Right kidney (tissue), 1 donor: ENCODE measurements around the gene ANKRD35.
A peak's percentile ranks its signal among the peaks of the same experiment; 100 is the strongest.
"Not testable (repeated sequence)": the region's sequence is repeated elsewhere in the genome, so short reads cannot be mapped to it uniquely, and the experiment has no call there.

ENCODE experiments used
- DNase-seq: peaks from one replicate; pipeline ENCODE4 v3.0.0-alpha.2; 2016

The ANKRD35 gene

DNA sequence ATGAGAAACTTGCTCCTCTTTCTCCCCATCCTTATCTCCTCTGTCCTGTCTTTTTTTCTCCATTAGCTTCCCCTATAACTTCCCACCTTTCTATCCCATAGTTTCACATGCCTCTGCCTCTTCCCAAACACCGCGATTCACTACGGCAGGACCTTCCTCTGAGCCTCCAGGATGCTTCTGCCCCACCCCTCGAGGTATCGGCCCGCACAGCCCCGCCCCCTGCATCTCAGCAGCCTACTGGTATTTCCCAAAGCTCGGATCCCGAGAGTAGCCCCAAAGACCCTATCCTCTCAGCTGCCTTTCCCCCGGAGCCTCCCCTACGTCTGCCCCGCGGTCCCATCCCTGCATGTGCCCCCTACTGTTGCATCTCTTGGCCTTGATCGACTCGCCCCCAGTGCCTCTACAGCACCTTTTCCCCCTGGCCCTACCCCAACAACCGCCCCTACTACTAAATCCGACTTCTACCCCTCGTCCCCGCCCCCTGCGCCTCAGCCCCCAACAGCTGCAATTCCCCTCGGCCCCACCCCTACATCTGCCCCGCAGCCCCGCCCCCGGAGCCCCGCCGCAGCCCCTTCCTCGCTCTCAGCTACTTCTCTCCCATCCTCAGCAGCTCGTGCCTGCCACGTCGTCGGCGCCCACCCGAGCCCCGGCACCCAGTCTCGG is 27.3 kb downstream of the ANKRD35 start:
- peak; percentile 44 for DNase-seq

DNA sequence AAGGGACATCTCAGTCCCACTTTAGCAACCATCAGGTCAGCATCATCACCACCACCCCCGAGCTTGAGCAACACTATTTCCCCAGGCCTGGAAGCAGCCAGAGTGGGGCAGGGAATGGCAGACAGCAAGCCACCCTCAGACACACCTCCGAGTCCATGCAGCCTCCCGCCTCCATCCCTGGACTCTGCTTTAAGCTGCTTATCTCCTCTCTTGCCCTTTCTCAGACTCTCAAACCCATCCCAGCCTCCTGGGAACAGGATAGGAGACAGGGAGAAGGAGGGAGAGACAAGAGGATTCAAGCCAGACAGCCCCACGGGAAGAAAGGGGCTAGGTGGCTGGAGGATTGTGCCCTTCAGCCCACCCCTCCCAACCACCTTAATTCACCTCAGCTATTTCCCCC is 28.5 kb downstream of the ANKRD35 start:
- DNase-seq, result no peak

GRCh38 chr1:145855426-145855948 is 30.2 kb downstream of the ANKRD35 start:
- no peak for DNase-seq

- DNase-seq, result no peak
Observed at GRCh38 chr1:145849356-145850160, 36.1 kb downstream of the ANKRD35 start.

DNA sequence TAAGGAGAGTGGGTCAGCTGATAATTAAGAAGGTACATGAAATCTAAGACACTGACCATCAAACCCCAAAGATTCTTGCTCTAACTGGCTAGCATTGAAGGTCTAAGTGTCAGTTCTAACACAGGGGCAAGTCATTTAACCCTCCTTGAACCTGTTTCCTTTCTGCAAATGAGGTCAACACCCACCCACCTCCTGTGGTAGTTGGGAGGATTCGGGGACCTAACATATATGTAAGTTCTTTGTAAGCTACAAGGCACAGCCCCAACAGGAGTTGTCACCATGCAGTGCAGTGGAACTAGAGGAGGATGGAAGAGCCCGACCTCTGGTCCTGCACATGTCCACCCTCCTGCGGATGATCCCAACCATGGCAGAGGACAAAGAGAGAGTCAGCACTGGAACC is 37.8 kb downstream of the ANKRD35 start:
- DNase-seq, result no peak

- no peak for DNase-seq
Observed at GRCh38 chr1:145846201-145846612, 39.5 kb downstream of the ANKRD35 start.

- peak; percentile 90 for DNase-seq
Observed at GRCh38 chr1:145845514-145846161, 40.0 kb downstream of the ANKRD35 start, which contains the start of gene NUDT17. TSS of gene NUDT17 (plus strand) at chr1:145845630. CDS start at chr1:145845641, 11 bp downstream.

DNA sequence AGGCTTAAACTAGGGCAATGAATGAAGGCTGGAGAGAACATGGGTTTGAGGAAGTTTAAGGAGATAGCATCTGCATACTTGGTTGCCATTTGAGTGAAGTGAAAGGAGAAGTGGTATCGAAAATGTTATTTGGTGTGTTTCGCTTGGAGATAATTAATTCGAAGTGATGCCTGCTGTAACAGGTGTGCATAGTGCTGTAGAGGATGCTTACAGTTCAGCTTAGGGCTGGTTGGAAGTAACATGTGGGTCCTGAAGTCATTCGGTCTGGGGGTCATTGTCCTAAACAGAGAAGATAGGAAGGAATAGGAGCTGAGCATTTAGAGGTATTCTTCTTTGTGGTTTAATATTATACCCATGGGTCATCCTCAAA is 40.5 kb downstream of the ANKRD35 start:
- DNase-seq, result no peak

- no peak for DNase-seq
Observed at GRCh38 chr1:145843031-145843430, 42.6 kb downstream of the ANKRD35 start.

- DNase-seq, result no peak
Observed at GRCh38 chr1:145837656-145838055, 48.0 kb downstream of the ANKRD35 start.

GRCh38 chr1:145830810-145831209 is 54.9 kb downstream of the ANKRD35 start:
- not testable (repeated sequence) for DNase-seq

DNA sequence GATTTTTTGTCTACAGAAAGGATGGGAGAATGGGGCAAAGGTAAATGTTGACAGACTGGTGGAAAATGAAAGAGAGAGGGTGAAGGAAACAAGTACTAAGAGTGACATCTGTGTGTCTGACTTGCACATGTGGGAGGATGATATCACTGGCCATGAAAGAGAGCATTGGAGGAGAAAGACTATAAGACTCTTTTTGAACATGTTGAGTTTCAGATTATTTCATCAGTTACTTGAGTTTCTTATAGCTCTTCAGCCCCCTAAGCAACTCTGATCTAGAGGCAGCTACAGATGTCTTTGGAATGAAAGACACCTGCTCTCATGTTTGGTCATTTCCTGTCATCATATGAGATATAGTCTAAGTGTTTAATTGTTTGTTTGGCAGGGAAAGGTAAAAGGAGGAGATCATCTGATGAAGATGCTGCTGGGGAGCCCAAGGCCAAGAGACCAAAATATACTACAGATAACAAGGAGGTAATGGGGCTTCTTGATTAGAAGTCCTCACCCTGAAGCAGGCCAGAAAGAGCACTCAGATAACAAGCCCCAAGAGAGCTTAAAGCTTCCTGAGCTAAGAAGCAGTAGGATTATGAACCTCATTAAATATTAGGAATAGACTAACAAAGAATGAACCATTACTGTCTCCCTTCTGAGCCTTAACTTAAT is 57.2 kb downstream of the ANKRD35 start:
- DNase-seq, result no peak

DNA sequence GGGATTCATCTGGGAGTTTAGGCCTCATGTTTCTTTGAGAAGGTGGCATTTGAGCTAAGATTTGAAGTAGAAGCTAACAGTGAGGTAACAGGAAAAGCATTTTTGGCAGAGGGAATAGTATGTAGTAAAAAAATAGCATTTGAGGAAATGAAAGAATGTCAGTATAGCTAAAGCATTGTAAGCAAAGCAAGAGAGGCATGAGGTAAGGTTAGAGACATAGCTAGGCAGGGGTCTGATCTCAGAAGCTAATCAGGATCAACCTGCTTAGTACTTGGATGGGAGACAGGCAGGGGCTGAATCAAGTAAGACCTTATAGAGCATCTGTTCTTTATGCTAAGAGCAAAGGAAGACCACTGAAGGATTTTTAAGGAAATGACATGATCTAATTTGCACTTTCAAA is 57.7 kb downstream of the ANKRD35 start:
- DNase-seq, result no peak

- no peak for DNase-seq
Observed at GRCh38 chr1:145826030-145826429, 59.6 kb downstream of the ANKRD35 start.

DNA sequence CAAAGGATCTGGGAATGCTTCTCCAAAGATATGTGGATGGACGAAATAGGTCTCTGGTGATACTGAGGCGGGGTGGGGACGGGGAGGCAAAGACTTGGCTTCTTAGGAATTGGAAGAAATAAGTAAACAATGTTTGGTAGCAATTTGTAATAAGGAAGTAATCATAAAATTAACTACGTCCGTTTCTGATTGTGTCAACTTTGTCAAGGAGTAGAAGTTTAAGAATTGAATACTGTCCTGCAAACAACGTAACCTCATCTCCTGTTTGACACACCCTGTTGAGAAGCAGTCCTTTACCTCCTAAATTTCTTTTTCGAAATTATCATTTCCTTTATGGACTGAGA is 61.2 kb downstream of the ANKRD35 start:
- DNase-seq, result no peak

- peak; percentile 94 for DNase-seq
Observed at GRCh38 chr1:145823565-145824498, 61.8 kb downstream of the ANKRD35 start, which contains the start of the genes POLR3C and RNF115. TSS of gene POLR3C (plus strand) at chr1:145824200. CDS start at chr1:145825777, 1,577 bp downstream. TSS of gene RNF115 (minus strand) at chr1:145824095. CDS start at chr1:145823873, 222 bp downstream.

DNA sequence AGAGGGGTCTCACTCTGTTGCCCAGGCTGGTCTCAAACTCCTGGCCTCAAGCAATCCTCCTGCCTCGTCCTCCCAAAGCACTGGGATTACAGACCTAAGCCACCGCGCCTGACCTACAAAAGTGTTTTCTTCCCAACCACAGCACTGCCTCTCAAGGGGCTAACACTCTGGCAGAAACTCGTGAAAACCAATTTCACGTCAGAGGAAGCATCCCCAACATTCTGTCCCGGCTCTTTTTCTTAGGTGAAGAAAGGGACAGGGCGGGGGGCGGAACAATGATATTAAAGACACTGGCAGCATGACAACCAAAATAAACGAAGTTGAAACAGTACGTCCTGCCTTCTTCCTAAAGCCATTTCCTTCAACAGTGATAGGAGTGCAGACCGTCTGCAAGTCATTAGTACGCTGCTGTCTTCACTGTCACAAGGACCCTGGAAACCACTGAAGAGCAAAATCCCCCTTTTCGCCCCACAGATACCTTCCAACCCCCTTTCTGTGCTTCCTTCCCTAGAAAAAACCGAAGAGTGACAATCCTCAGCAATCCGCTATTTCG is 62.8 kb downstream of the ANKRD35 start:
- not testable (repeated sequence) for DNase-seq

- DNase-seq, result not testable (repeated sequence)
Observed at GRCh38 chr1:145818095-145818494, 67.6 kb downstream of the ANKRD35 start.
